GM20431 (cell line): Measurements from ENCODE around the gene NUDT14.

Experiments used
- in situ Hi-C: fragments of 300-500 bp; cut with MseI, MboI; formaldehyde crosslinking; loops from one replicate; pipeline ENCODE4 v1.15.0; 2020; ENCODE audit warnings: low sequenced_read_pairs; ENCODE audit not compliant: unreplicated experiment

NUDT14 gene

DNA sequence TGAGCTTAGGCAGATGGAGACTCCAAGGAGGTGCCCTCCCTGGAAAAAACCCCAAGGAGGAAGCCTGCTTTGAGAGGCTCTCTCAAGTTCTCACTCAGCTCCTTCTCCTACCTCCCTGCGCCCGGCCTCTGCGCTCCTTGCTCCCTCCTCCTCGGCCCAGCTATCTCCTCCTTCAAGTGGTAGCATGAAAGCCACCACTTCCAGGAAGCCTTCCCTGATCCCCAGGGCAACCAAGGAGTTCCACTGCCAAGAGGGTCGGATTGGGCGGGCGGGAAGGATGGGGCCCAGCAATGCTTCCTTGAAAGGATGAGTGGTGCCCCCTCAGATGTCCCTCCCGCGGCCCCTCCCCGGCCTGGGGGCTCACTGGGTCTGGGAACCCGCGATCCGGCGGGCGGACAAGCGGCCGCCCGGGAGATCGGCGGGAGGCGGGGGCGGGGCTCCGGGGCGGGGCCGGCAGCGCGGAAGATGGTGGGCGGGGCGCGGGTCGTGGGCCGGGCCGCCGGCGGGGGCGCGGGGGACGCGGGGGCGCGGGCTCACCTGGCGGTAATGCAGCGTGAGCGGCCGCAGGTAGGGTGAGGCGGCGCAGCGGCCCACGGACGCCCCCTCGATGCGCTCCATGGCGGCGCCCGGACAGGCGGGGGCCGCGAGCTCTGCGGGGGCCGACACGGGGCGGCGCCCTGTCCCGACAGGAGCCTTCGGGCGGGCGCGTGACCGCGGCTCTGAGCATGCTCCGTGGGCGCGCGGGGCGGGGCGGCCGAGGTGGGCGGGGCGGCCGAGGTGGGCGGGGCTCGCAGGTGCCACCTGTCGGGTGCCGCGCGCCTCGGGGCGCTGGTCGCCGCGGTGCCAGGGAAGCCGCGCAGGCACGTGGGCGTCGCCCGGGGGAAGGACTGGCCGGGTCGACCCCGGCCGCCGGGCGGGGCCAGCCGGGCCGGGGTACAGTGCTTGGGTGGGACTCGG, at the start of gene NUDT14:
Gene NUDT14 (minus strand): TSS at position 721 of the 957 bp plus-strand sequence. CDS start 103 bp downstream, at position 618.
- in situ Hi-C loops: no loop called here

DNA sequence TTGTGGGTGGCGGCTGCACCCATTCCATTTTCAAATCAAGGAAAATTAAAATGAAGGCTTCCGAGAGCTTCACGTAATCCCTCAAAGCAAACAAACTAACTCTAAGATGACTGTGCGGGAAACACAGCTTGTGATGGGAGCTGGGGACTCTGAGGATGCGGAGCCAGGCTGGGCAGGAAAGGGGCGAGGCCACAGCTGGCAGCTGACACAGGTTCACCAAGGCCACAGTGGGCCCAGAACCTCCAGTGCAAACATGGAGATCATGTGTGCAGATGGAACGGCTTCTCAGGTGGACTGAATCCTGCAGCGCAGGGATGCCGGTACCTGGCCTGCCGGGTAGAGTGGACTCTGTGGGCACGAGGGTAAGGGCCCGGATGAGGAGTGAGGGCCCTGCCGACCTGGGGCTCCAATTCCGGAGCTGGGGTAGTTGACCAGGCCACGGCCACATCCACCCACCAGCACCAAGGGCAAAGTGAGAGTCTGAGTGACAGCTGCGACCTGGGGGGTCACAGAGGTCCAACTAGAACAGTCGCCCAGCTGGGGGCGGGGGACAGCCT, 48.1 kb upstream of the NUDT14 start:
- in situ Hi-C loops: no loop called here

DNA sequence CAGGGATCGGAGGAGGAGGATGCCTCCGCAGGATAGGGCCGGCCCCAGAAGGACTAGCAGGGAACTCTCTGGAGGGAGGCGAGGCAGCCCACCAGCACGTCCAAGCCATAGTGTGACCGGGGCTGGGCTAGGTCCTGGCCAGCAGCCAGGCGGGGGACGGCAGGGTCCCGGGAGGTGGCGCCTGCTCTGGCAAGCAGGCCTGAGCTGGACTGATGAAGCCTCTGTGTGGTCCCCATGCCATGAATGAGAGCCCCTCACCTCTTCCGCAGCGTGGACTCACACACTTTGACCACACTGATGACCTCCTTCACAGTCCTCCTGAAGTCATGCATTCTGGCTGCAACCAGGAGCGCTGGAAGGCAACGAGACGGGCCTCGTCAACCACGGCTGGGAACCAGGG, 47.5 kb upstream of the NUDT14 start:
- in situ Hi-C loops: no loop called here

DNA sequence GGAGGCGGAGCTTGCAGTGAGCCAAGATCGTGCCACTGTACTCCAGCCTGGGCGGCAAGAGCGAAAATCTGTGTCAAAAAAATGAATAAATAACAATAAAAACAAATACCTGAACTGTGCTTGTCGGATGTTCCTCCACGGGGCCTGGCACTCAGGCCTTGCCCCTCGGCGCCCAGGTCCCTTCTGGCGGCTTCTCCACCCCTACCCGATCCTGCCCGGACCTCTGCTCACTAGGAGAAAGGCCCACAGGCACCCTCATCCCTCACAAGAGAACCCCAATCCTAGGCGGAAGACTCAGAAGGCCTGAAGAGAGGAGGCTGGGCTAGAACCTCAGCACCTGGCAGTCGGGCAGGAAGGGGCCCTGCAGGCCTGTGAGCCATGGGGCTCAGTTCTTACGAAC, 46.2 kb upstream of the NUDT14 start:
- in situ Hi-C loops: no loop called here

DNA sequence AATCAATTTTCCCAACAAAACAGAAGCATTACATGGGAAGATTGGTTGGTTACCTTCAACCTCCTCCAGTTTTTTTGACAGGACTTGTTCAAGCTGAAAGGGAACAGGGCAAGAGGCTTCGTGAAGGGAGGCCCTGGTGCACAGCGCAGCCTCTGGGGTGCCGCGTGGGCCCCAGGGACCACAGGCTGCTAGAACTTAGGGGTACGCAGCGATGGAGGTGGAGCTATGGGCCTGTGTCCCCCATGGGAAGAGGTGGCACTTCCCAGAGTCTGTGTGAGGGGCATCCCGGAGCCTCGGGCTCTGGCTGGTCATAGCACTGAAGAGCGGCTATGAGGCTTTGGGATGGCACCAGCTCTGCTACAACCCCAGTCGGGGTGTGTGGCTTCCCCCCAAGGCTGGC, 45.1 kb upstream of the NUDT14 start:
- in situ Hi-C loops: no loop called here

DNA sequence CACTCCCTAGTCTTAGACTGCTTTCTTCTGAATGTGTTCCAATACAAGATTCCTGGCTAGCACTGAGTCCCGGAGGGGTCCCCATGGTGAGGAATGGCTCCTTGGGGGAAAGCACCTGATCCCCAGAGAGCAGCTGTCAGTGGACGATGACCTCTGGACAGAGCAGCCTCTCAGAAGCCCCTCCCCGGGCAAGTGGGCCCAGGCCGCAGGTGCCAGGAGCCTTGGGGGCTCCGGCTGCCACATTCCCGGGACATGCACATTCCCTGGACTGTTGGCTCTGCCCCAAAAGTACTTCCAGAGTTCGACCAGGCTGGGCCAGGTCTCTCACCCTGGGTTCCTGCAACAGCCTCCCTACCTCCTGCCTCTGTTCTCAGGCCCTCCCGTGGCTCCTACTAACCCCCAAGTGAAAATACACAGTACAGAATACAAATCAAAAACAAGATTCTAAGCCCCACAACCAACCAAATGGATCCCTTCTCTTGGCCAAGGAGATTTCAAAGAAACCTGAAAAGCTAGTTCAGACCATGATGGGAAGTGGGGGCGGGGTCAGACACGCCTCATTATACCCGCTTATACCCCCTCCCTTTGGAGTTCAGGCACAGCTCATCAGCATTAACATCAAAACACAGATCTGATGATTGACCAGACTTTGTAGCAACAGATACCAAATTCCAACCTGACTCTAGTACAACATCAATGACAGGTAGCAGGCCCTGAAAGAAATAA, 43.9 kb upstream of the NUDT14 start:
- in situ Hi-C loops: loop anchor here (25.0 kb wide), 1 partner anchor 112 kb away; no protein-coding TSS in a partner anchor

DNA sequence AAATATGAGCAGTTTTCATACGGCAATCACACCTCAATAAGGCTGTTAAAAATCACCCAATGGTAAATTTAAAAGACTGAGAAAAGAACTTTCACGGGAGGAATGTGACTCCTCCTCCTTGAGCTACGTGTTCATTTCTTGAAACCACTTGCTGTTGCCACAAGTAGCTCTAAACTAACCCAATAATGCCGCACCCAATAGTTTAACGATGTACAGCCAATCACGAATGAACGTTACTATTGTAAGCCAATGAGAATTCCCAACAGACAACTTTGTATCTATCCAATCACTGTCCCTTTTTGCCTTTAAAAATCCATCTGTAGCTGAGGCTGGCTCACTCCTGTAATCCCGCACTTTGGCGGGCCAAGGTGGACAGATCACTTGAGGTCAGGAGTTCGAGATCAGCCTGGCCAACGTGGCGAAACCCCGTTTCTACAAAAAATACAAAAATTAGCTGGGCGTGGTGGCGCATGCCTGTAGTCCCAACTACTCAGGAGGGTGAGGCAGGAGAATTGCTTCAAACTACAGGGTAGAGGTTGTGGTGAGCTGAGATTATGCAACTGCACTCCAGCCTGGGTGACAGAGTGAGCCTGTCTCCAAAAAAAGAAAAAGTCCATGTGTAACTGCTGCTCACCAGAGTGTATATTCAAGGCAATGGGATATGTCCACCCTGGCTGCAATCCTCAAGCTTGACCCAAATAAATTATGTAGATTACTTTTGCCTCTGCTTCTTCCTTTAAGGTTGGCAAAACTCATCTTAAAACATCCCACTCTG, 42.8 kb upstream of the NUDT14 start:
- in situ Hi-C loops: loop anchor here (25.0 kb wide), 1 partner anchor 113 kb away; no protein-coding TSS in a partner anchor

DNA sequence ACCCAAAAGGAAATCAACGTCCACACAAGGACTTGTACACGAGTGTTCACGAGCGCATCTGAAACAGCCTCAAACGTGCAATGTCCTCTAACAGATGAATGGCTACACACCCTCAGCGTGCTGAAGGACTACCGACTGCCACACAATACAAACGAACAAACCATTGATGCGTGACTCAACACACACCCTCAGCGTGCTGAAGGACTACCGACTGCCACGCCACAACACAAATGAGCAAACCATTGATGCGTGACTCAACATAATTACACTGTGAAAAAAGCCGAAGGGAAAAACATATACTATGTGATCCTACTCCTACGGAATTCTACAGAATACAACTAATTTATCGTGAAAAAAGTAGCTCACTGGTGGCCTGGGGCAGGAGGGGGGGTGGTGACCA, 42.1 kb upstream of the NUDT14 start:
- in situ Hi-C loops: loop anchor here (25.0 kb wide), 1 partner anchor 114 kb away; no protein-coding TSS in a partner anchor

DNA sequence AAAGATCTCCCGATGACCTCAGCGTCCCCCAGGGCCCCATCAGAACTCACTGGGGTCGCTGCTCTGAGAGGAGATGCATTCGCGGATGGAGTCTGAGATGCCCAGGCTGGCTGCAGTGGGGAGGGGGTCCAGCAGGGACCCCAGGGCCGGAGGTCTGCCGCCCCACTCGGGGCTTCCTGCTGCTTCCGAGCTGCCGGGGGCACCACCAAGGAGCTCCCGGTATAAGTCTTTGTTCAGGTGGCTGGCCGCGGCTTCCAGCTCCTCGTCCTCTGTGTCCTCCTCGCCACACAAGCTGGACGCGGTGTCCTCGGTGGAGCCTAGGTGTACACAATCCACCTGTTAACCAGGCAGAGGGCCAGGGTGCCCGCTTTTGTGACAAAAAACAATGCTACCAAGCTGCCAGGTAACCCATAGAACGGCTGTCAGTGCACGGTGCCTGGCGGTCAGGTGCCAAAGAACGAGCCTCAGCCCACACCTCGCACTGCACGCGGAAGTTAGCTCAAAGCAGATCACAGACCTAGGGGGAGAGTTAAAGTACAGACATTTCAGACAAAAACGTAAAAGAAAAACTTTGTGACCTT, 40.6 kb upstream of the NUDT14 start:
- in situ Hi-C loops: loop anchor here (25.0 kb wide), 1 partner anchor 116 kb away; no protein-coding TSS in a partner anchor

DNA sequence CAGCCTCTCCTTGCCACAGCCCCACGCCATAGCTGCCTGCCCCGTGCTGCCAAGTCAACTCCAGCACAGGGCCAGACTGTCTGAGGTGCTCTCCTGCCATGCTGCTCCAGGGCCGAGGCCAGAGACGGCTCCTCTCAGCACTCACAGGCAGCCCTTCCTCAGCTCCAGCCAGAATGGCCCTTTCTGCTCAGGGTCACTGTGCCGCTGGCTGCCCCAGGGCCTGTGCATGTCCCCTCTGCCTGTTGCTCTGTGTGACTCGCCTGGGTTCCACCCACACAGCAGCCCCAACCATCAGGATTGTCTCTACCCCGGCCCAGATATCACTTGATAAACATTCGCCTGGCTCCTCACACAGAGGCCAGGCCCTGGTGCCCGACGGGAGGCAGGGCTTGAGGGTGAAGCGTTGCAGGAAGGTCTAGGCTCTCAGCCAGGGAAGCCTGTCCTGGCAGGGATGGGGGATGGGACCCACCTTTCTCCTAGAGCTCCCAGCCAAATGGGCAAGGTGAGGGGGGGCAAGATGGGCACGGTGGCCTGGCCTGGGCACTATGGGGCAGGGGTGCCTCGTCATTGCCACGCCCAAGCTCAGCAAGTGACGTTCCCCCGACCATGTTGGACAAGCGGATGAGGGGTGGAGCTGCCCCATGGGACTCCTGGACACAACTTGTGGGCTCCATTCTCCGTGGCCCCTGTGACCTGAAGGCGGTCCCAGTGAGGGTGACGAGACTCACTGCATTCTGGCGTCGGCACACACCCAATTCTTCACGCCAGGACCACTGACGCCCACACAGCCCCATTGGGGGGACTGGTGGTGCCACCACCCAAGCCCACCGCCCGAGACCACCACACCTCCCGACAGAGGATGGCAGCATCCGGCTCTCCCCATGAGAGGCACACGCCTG, 39.8 kb upstream of the NUDT14 start:
- in situ Hi-C loops: loop anchor here (25.0 kb wide), 1 partner anchor 116 kb away; no protein-coding TSS in a partner anchor

DNA sequence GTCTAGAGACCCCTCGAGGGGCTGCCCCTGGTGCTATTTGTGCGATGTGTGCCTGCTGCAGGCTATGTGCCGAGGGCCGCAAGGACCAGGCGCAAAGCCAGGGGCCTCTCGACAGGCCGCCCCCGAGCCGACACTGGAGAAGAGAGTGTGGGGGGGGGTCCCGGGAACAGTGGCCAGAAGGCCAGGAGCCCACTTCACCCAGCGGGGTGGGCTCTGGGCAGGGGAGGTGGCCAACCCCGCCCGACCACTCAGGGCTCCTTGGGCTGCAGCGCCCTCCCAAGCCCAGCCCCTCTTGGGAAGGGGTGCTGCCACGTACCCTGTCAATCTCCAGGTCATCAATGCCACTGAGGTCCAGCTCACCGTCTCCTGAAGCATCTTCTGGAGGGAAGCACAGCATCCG, 38.6 kb upstream of the NUDT14 start:
- in situ Hi-C loops: loop anchor here (25.0 kb wide), 1 partner anchor 118 kb away; no protein-coding TSS in a partner anchor

DNA sequence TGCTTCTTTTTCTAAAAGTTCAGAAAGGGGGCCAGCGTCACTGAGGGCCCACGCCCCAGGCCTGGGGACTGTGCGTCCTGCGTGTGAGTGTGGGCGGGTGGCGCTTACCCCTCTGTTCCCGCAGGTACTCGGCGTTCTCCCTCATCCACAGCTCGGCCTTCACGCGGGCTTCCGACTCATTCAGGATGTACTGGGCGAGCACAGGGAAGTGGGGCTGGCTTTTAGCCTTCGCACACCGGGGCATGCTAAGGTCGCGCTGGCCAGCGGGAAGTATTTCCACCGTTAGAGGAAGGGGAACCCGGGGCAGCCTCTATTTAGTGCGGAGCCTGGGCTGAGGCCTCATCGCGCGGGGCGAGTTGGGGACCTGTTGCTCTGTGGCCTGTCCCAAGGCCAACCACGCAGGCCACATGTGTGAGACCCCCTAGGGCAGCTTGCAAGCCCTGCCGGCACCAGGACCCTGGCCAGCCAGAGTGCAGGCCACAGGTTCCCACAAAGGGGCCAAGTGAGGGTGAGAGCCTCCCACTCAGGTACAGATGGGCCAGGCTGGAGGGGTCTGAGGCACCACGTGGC, 38.0 kb upstream of the NUDT14 start:
- in situ Hi-C loops: loop anchor here (25.0 kb wide), 1 partner anchor 118 kb away; no protein-coding TSS in a partner anchor

DNA sequence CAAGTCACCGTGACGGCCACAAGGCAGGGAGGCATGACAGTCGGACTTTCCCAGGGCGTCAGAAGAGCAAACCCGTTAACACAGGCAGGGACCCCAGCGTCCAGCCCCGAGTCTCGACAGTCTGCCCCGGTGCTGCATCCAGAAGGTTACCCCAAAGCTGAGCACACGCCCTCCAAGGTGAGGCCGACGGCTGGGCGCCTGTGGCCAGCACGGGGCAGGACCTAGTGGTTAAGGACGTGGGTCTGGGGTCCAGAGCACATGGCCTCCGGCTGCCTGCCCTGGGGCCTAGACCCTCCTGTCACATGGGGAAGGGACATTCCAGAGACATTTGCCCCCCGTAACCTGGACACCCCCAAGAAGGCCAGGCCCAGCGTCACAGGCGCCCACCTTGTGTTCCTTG, 37.5 kb upstream of the NUDT14 start:
- in situ Hi-C loops: loop anchor here (25.0 kb wide), 1 partner anchor 119 kb away; no protein-coding TSS in a partner anchor

DNA sequence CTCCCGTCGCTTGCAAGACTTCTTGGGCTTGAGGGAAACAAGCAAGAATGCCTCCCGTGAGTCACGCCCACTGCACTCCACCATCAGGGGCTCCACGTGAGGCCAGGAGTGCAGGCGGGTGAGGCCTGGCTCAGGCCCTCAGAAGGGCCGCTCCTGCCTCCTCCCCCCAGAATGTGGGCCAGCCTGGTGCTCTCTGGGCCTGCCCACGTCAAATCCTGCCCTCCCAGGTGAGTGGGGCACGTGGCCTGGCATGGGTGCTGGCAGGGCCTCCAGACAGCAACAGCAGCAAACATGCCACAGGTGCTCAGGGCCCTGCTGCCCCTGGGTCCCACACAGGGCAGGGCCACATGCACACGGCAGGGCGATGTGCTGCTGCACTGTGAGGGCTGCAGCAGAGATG, 36.7 kb upstream of the NUDT14 start:
- in situ Hi-C loops: loop anchor here (25.0 kb wide), 1 partner anchor 120 kb away; no protein-coding TSS in a partner anchor

DNA sequence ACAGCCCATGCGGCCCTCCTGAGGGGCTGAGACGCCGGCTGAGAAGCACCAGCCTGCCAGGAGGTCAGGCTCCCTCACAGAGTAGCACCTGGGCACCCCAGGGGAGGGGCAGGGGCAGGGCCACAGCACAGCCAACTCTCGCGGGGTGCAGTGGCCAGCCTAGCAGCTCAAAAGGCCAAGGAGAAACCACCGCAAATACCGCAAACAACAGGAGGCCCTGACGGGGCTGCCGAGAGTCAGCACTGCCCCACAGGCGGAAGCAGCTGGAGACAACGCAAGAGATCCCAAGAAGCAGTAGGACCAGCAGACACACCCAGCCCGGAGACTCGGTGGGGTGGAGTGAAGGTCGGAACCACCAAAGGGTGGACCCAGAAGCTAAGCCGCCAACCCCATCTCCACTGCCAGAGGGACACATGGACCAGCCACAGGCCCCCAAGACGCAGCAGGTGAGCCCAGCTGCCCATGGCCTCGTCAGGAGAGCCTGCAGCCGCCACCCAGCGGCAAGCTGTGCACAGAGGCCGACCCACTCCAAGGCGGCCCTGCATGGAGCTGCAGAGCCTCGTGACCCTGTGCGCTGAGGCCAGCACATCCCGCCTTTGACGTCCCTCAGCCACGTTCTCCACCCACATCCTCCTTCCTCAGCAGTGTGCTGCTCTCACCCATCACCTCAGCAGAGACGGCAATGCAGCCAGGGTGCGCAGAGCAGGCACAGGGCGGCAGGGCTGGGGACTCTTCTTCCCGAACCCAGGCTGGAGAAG, 35.6 kb upstream of the NUDT14 start:
- in situ Hi-C loops: loop anchor here (25.0 kb wide), 1 partner anchor 121 kb away; no protein-coding TSS in a partner anchor

DNA sequence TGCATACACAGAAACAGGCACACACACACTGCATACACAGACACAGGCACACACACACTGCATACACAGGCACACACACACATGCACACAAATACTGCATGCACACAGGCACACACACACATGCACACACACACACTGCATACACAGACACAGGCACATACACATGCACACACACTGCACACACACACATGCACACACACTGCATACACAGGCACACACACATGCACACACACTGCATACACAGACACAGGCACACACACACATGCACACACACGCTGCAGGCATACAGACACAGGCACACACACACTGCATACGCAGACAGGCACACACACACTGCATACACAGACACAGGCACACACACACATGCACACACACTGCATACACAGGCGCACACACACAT, 34.5 kb upstream of the NUDT14 start:
- in situ Hi-C loops: loop anchor here (25.0 kb wide), 1 partner anchor 122 kb away; no protein-coding TSS in a partner anchor
